ENCODE results near the gene MCMBP.

DNA sequence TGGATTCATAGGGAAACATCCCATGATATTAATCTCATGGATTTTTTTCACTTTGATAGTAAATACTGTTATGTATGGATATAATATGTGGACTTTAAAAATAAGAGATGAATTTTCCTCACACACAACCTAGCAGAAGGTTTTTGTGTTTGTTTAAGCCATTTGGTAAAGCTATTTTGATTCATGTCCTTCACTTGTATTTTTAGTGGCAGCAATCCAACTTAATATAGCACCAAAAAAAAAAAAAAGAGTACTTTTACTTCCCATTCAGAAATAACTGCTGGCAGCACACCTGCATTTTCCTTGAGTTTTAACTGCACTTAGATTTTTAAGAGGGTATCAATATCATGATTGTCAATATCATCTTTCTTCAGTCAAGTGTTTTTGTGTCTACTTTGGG lies 60.0 kb downstream of the MCMBP start:
- TF ChIP-seq POLR2A (IDR thresholded peaks at IDR 0.05; ENCODE audit: low read length) (no peak), CBX8 (IDR thresholded peaks at IDR 0.05) (no peak), PHF8 (IDR thresholded peaks at IDR 0.05; ENCODE audit: borderline replicate concordance, low read depth) (no peak), TP53 (CRISPR knock-in tag; IDR thresholded peaks at IDR 0.05) (no peak)
- TF ChIP-seq, protein P1, sequence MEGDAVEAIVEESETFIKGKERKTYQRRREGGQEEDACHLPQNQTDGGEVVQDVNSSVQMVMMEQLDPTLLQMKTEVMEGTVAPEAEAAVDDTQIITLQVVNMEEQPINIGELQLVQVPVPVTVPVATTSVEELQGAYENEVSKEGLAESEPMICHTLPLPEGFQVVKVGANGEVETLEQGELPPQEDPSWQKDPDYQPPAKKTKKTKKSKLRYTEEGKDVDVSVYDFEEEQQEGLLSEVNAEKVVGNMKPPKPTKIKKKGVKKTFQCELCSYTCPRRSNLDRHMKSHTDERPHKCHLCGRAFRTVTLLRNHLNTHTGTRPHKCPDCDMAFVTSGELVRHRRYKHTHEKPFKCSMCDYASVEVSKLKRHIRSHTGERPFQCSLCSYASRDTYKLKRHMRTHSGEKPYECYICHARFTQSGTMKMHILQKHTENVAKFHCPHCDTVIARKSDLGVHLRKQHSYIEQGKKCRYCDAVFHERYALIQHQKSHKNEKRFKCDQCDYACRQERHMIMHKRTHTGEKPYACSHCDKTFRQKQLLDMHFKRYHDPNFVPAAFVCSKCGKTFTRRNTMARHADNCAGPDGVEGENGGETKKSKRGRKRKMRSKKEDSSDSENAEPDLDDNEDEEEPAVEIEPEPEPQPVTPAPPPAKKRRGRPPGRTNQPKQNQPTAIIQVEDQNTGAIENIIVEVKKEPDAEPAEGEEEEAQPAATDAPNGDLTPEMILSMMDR (IDR thresholded peaks at IDR 0.05) = no peak
